Skeletal muscle tissue (tissue), 4 donors: Measurements from ENCODE around the gene ESRRG. TPM values are rescaled to one million over a fixed set of nuclear protein-coding genes. Genes with fewer than 3 reads are reported as not detected.

Experiments used
- H3K27ac ChIP-seq: one replicate; pipeline ENCODE4 v1.7.0; 2013; ENCODE audit warnings: mild to moderate bottlenecking, low read depth, low read length, inconsistent platforms
- H3K27me3 ChIP-seq, 3 donors: one replicate each; pipeline ENCODE4 v1.7.0; 2013; ENCODE audit warnings: low read length in 3 of 3; ENCODE audit not compliant: control insufficient read depth in 3 of 3, insufficient read depth in 3 of 3
- H3K36me3 ChIP-seq, 3 donors: one replicate each; pipeline ENCODE4 v1.7.0; 2013; ENCODE audit warnings: low read length in 3 of 3; ENCODE audit not compliant: control insufficient read depth in 3 of 3, insufficient read depth in 3 of 3
- H3K4me1 ChIP-seq, 3 donors: one replicate each; pipeline ENCODE4 v1.7.0; 2013; ENCODE audit warnings: low read length in 3 of 3, mild to moderate bottlenecking in 3 of 3; ENCODE audit not compliant: control insufficient read depth in 3 of 3, insufficient read depth in 3 of 3
- H3K4me3 ChIP-seq, 3 donors: one replicate each; pipeline ENCODE4 v1.7.0; 2013; ENCODE audit warnings: low read length in 3 of 3
- H3K9ac ChIP-seq, 3 donors: one replicate each; pipeline ENCODE4 v1.7.0; 2013; ENCODE audit warnings: low read length in 3 of 3, mild to moderate bottlenecking in 3 of 3, moderate library complexity in 2 of 3, low read depth in 1 of 3
- H3K9me3 ChIP-seq, 3 donors: one replicate each; pipeline ENCODE4 v1.7.0; 2013; ENCODE audit warnings: low read length in 3 of 3; ENCODE audit not compliant: control insufficient read depth in 3 of 3
- total RNA-seq: library from RNA; depleted of rRNA; stranded (reverse); fragments of >200 nt; gene quantifications from one replicate; pipeline ENCODE4 v1.2.3, GENCODE V29; 2014
- donor health status: Osteomylitis.

ESRRG gene
- total RNA-seq, 1 donor from 2014 or later, result 25.1 TPM

DNA sequence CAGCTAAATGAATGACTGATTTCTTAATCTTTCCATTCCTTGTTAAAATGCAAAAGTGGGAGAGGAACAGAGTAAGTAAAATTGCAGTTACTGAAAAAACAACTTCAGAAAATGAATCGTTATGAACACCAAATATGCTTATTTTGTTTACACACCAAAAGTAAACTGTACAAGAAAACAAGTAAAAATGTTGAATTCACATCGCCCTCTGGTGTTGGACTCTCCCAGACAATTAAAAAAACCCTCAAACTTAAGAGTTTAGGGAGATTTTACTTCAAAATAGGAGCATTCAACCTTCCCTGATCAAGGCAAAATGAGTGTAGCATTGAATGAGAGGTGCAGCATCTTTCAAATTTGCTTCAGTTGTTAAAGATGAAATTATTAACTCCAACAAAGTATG is 19.4 kb upstream of the ESRRG start:
- Histone ChIP-seq H3K9me3 (no peaks in the 10 kb centered on the region), H3K9ac (no peak overlapping the region), H3K27ac (no peak overlapping the region), H3K4me3 (no peak overlapping the region), H3K27me3 (no peaks in the 10 kb centered on the region), H3K36me3 (no peaks in the 10 kb centered on the region), H3K4me1 (no peaks in the 10 kb centered on the region)

- Histone ChIP-seq H3K27me3 (no peaks in the 10 kb centered on the region), H3K9ac (no peak overlapping the region), H3K4me1 (no peaks in the 10 kb centered on the region), H3K27ac (no peak overlapping the region), H3K4me3 (no peak overlapping the region), H3K36me3 (no peaks in the 10 kb centered on the region), H3K9me3 (no peaks in the 10 kb centered on the region)
These were observed 17.1 kb upstream of the ESRRG start for GRCh38 chr1:216740331-216740730.

DNA sequence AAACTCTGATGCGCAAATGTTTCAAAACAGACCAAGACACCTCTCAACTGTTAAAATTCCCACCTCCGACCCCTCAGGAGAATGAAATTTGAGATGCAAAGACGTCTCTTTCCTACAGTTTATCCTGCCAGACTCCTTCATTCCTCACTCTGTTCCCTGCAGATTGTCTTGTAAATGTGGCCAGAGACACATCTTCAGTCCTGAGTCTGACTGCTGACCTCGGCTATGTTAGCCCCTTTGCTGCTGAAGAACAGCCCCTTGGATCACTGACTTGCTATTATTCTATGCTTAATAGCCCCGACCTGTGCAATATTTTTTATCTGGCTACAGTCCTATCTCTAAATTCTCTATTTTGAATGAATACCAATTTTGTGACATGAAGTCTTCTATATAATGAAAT is 16.6 kb upstream of the ESRRG start:
- H3K4me3 ChIP-seq, result no peak overlapping the region
- no peaks in the 10 kb centered on the region for H3K9me3 ChIP-seq
- H3K27ac ChIP-seq, result no peak overlapping the region
- H3K36me3 ChIP-seq, result no peaks in the 10 kb centered on the region
- no peaks in the 10 kb centered on the region for H3K4me1 ChIP-seq
- H3K9ac ChIP-seq, result no peak overlapping the region
- no peaks in the 10 kb centered on the region for H3K27me3 ChIP-seq

DNA sequence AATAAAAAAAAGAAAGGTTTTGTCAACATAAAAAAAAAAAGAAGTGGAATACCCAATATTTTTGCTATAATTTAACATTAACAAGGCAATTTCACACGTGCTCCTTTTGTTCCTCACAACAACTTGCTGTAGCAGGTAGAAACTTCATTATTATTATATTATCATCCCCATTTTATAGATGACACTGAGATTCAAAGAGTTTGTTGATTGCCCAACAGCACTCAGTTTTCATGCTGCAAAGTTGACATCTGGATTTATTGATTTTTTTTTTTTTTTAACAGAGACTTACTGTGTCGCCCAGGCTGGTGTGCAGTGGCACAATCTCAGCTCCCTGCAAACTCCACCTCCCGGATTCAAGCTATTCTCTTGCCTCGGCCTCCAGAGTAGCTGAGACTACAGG is 8.9 kb upstream of the ESRRG start:
- no peak overlapping the region for H3K27ac ChIP-seq
- no peak overlapping the region for H3K4me3 ChIP-seq
- H3K27me3 ChIP-seq, result no peaks in the 10 kb centered on the region
- no peaks in the 10 kb centered on the region for H3K9me3 ChIP-seq
- H3K36me3 ChIP-seq, result no peaks in the 10 kb centered on the region
- H3K4me1 ChIP-seq, result no peaks in the 10 kb centered on the region
- no peak overlapping the region for H3K9ac ChIP-seq

GRCh38 chr1:216731562-216731961 is 8.3 kb upstream of the ESRRG start:
- H3K27ac ChIP-seq, result no peak overlapping the region
- H3K4me1 ChIP-seq, result no peaks in the 10 kb centered on the region
- no peaks in the 10 kb centered on the region for H3K27me3 ChIP-seq
- H3K36me3 ChIP-seq, result no peaks in the 10 kb centered on the region
- H3K9me3 ChIP-seq, result no peaks in the 10 kb centered on the region
- H3K9ac ChIP-seq, result no peak overlapping the region
- H3K4me3 ChIP-seq, result no peak overlapping the region

DNA sequence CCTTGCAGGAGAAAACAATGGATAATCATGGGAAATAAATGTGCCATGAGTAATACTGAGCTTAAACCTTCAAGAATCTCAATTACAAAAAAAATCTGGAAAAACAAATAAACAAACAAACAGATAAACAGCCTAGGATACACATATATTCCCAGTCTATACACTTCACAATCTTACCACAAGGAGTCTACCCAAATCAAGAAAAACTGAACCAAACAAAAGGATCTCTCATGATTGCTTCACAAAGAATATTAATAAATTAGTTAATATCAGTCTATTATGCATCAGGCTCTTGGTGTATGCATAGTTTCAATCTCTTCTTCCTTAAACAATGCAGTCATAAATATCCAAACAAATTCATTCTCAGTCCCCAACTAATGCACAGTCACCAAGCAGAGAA is 3.2 kb upstream of the ESRRG start:
- Histone ChIP-seq H3K9ac (no peak overlapping the region), H3K27me3 (peaks cover 0 to 4% (median 0%) of the 10 kb centered on the region in 3 donors)

GRCh38 chr1:216722821-216723220 is 408 bp downstream of the ESRRG start:
- Histone ChIP-seq H3K27ac (peak overlapping the region; percentile 65), H3K9ac (peak overlapping the region; percentile 72 to 81 (median 76)), H3K4me1 (peaks cover 0 to 2% (median 0%) of the 10 kb centered on the region in 3 donors), H3K4me3 (peak overlapping the region; percentile 70 to 77 (median 76)), H3K36me3 (no peaks in the 10 kb centered on the region), H3K9me3 (no peaks in the 10 kb centered on the region), H3K27me3 (peaks cover 0 to 4% (median 0%) of the 10 kb centered on the region in 3 donors)

More for the DNA sequence above, 3.2 kb upstream of the ESRRG start:
- Histone ChIP-seq H3K4me1 (no peaks in the 10 kb centered on the region), H3K9me3 (no peaks in the 10 kb centered on the region), H3K27ac (no peak overlapping the region), H3K4me3 (no peak overlapping the region), H3K36me3 (no peaks in the 10 kb centered on the region)

DNA sequence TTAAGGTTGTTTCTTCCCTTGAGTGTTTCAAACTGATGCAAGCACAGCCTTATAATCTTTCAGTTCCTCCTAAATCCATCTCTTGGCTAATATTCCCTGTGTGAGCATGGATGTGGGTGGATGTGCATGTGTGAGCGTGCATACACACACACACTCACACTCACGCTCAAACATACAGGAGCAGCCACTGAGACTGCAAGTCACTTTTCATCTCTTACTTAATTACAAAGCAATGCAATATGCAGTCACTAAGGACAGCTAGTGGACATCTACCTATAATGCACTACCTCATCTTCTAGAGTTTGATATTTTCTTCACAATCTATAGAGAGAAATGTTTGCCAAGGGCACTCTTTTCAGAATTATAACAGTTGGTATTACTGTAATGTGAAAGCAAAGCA is 1.4 kb downstream of the ESRRG start:
- Histone ChIP-seq H3K4me1 (peaks cover 0 to 2% (median 0%) of the 10 kb centered on the region in 3 donors), H3K27ac (peak overlapping the region; percentile 65), H3K9ac (peak overlapping the region in 2 of 3 donors; percentile 72 to 81), H3K9me3 (no peaks in the 10 kb centered on the region), H3K27me3 (peaks cover 0 to 4% (median 0%) of the 10 kb centered on the region in 3 donors), H3K4me3 (peak overlapping the region; percentile 11 to 77 (median 70)), H3K36me3 (no peaks in the 10 kb centered on the region)

GRCh38 chr1:216721062-216721461 is 2.2 kb downstream of the ESRRG start:
- Histone ChIP-seq H3K36me3 (no peaks in the 10 kb centered on the region), H3K9ac (peak overlapping the region in 1 of 3 donors; percentile 19), H3K4me1 (peaks cover 0 to 2% (median 0%) of the 10 kb centered on the region in 3 donors), H3K27me3 (peaks cover 0 to 4% (median 0%) of the 10 kb centered on the region in 3 donors), H3K27ac (no peak overlapping the region), H3K4me3 (peak overlapping the region in 1 of 3 donors; percentile 6), H3K9me3 (no peaks in the 10 kb centered on the region)

GRCh38 chr1:216711712-216712111 is 11.5 kb downstream of the ESRRG start:
- Histone ChIP-seq H3K9me3 (no peaks in the 10 kb centered on the region), H3K4me1 (no peaks in the 10 kb centered on the region), H3K4me3 (no peak overlapping the region), H3K27me3 (no peaks in the 10 kb centered on the region), H3K36me3 (no peaks in the 10 kb centered on the region), H3K9ac (no peak overlapping the region), H3K27ac (no peak overlapping the region)
